ENCODE measurements around the gene JARID2. TPM values are rescaled to one million over a fixed set of nuclear protein-coding genes. Genes with fewer than 3 reads are reported as not detected.

The JARID2 gene
- total and polyA plus RNA-seq, 4 donors: 15.4 to 25.5 (median 23.1) TPM

DNA sequence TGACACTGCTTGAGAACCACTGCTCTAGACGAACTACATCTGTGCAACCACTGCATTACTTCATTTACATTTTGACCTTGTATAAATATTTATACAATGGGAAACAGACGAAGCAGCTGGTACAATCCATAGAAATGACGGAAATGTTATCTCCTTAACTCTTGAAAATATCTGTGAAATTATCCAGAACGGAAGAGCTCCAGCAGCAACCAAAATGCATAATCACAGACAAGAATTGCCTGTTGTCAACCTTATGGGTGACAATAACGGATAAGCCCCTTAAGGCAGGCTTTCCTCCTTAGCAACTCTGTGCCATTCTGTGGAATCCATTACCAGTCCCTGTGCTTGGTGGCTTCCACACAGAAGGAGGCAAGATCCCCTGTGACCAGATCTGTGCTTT is 301.5 kb downstream of the JARID2 start:
- H3K27ac ChIP-seq (ENCODE audit: low read depth, low read length): no peak overlapping the region
- H3K27me3 ChIP-seq (ENCODE audit: control insufficient read depth, insufficient read depth, low read length): no peaks in the 10 kb centered on the region
- H3K4me3 ChIP-seq (ENCODE audit: low read depth, low read length): no peak overlapping the region
- DNase-seq (ENCODE audit: low read depth in 4 of 6, low spot score in 6 of 6): peak in 1 of 6 donors; percentile 18
- no peaks in the 10 kb centered on the region for H3K36me3 ChIP-seq (ENCODE audit: control insufficient read depth, insufficient read depth, low read length)
- WGBS (ENCODE audit: insufficient coverage): 65% methylated on average over 2 of the region's 5 CpGs
- no peaks in the 10 kb centered on the region for H3K9me3 ChIP-seq (ENCODE audit: control insufficient read depth, insufficient read depth, low read length)
- H3K4me1 ChIP-seq (ENCODE audit: control insufficient read depth, insufficient read depth, low read length): peaks cover 13% of the 10 kb centered on the region

DNA sequence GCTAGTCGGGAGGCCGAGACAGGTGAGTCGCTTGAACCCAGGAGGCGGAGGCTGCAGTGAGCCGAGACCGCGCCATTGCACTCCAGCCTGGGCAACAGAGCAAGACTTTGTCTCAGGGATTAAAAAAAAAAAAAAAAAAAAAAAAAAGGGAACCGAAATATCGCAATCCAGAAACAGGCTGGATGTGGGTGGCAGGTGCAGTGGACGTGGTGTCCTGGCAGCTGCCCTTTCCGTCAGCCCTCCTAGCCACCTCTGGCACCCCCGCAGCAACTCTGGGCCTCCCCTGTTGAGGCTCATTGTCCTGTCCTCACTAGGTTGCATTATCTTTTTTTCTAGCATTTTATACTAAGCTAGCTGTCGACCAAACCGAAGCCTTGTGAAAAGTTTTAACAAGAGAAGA is 303.5 kb downstream of the JARID2 start:
- Histone ChIP-seq H3K4me3 (ENCODE audit: low read depth, low read length) (no peak overlapping the region), H3K27ac (ENCODE audit: low read depth, low read length) (no peak overlapping the region), H3K9me3 (ENCODE audit: control insufficient read depth, insufficient read depth, low read length) (no peaks in the 10 kb centered on the region), H3K27me3 (ENCODE audit: control insufficient read depth, insufficient read depth, low read length) (no peaks in the 10 kb centered on the region), H3K4me1 (ENCODE audit: control insufficient read depth, insufficient read depth, low read length) (peaks cover 13% of the 10 kb centered on the region), H3K36me3 (ENCODE audit: control insufficient read depth, insufficient read depth, low read length) (no peaks in the 10 kb centered on the region)
- no peak for DNase-seq (ENCODE audit: low read depth in 4 of 6, low spot score in 6 of 6)
- WGBS (ENCODE audit: insufficient coverage): 96% methylated on average over 5 of the region's 14 CpGs

DNA sequence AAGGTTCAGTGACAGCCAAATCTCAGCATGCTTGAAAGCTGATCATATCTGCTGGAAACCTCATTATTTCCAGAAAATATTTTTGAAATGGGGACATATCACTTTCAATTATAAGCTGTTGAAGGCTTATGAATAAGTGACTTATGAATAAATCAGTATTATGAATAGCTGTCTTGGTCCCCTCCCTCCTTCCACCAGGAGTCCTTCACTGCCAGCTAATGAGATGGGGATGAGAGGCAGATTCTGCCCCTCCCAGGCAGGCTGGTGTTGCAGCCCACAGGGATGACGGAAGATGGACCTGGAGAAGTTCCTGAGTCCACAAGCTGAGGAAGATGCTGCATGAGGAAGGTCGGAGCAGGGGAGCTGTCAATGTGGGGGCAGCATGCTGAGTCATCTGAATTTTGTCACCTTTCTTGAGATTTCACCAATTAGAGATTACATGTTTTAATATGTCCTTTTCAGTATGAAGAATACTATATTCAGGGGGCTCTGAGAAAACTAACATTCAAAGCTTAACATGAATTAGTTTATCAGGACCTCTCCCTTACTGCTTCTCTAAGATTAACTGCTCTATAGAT is 304.8 kb downstream of the JARID2 start:
- Histone ChIP-seq H3K27me3 (ENCODE audit: control insufficient read depth, insufficient read depth, low read length) (no peaks in the 10 kb centered on the region), H3K4me1 (ENCODE audit: control insufficient read depth, insufficient read depth, low read length) (peaks cover 13% of the 10 kb centered on the region), H3K9me3 (ENCODE audit: control insufficient read depth, insufficient read depth, low read length) (no peaks in the 10 kb centered on the region), H3K36me3 (ENCODE audit: control insufficient read depth, insufficient read depth, low read length) (no peaks in the 10 kb centered on the region), H3K27ac (ENCODE audit: low read depth, low read length) (no peak overlapping the region), H3K4me3 (ENCODE audit: low read depth, low read length) (no peak overlapping the region)
- 43% methylated on average over 2 of the region's 2 CpGs for WGBS (ENCODE audit: insufficient coverage)
- no peak for DNase-seq (ENCODE audit: low read depth in 4 of 6, low spot score in 6 of 6)

DNA sequence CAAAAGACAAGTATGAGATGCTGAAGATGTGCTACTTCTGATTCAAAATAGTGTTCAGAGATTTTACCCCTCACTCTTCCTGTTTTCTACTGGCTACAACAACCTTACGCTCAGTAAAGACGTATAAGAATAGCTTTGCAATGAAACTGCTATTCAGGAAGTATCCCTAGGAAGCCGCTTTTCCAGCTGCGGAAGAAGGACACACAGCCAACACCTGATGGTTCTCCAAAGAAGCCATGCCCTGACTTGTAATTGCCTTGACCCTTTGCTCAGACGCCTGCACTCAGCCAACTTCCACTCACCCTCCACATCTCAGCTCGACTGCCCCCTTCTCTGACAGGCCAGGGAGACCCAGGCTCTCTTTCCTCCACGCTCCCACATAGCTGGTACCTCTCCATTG is 305.4 kb downstream of the JARID2 start:
- peaks cover 13% of the 10 kb centered on the region for H3K4me1 ChIP-seq (ENCODE audit: control insufficient read depth, insufficient read depth, low read length)
- H3K36me3 ChIP-seq (ENCODE audit: control insufficient read depth, insufficient read depth, low read length): no peaks in the 10 kb centered on the region
- no peak overlapping the region for H3K27ac ChIP-seq (ENCODE audit: low read depth, low read length)
- no peaks in the 10 kb centered on the region for H3K9me3 ChIP-seq (ENCODE audit: control insufficient read depth, insufficient read depth, low read length)
- H3K27me3 ChIP-seq (ENCODE audit: control insufficient read depth, insufficient read depth, low read length): no peaks in the 10 kb centered on the region
- DNase-seq (ENCODE audit: low read depth in 4 of 6, low spot score in 6 of 6): no peak
- no peak overlapping the region for H3K4me3 ChIP-seq (ENCODE audit: low read depth, low read length)
- 73% methylated on average over 6 of the region's 7 CpGs for WGBS (ENCODE audit: insufficient coverage)

DNA sequence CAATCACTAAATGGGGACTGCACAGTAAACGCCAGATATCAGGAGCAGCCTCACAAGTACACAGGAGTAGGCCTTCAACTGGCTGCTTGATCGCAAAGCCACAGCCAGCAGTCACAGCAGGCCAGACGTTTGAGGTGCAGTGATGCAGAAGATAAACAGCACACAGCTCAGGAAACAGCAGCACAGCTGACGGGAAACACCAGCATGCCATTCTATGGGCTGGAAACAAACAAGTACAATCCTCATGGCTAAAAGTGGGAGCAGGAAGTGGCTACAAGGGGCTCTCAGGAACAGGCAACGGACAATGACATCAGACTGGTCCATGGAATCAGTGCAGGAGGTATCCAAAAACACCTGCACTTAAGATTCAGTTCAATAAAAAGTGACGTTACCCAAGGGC is 305.9 kb downstream of the JARID2 start:
- H3K4me1 ChIP-seq (ENCODE audit: control insufficient read depth, insufficient read depth, low read length): peaks cover 13% of the 10 kb centered on the region
- H3K4me3 ChIP-seq (ENCODE audit: low read depth, low read length): no peak overlapping the region
- no peaks in the 10 kb centered on the region for H3K9me3 ChIP-seq (ENCODE audit: control insufficient read depth, insufficient read depth, low read length)
- peak in 2 of 6 donors; percentile 29 to 73 for DNase-seq (ENCODE audit: low read depth in 4 of 6, low spot score in 6 of 6)
- H3K27ac ChIP-seq (ENCODE audit: low read depth, low read length): no peak overlapping the region
- 30% methylated on average over 6 of the region's 6 CpGs for WGBS (ENCODE audit: insufficient coverage)
- H3K36me3 ChIP-seq (ENCODE audit: control insufficient read depth, insufficient read depth, low read length): no peaks in the 10 kb centered on the region
- no peaks in the 10 kb centered on the region for H3K27me3 ChIP-seq (ENCODE audit: control insufficient read depth, insufficient read depth, low read length)

DNA sequence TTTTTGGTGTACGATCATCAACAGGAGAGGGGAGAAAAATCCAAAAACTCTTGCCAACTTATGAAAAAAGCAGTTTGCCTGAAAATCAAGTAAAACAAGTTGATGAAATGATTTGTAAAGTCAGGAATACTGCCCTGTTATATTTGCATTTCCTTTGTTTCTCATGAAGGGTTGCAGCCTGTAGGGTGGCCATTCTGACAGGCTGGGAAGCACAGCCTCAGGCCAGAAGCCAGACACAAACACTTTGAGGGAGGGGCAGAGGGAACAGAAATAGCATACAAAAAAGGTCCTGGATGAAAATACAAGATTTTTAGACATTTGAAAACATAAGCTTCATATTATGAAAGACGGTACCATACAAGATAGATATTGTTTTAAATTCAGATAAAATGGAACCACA is 307.2 kb downstream of the JARID2 start:
- H3K9me3 ChIP-seq (ENCODE audit: control insufficient read depth, insufficient read depth, low read length): no peaks in the 10 kb centered on the region
- no peak for DNase-seq (ENCODE audit: low read depth in 4 of 6, low spot score in 6 of 6)
- no peaks in the 10 kb centered on the region for H3K36me3 ChIP-seq (ENCODE audit: control insufficient read depth, insufficient read depth, low read length)
- no peak overlapping the region for H3K27ac ChIP-seq (ENCODE audit: low read depth, low read length)
- H3K27me3 ChIP-seq (ENCODE audit: control insufficient read depth, insufficient read depth, low read length): no peaks in the 10 kb centered on the region
- H3K4me1 ChIP-seq (ENCODE audit: control insufficient read depth, insufficient read depth, low read length): peaks cover 13% of the 10 kb centered on the region
- WGBS (ENCODE audit: insufficient coverage): no CpG with 5 or more reads among the region's 2 CpGs
- no peak overlapping the region for H3K4me3 ChIP-seq (ENCODE audit: low read depth, low read length)

DNA sequence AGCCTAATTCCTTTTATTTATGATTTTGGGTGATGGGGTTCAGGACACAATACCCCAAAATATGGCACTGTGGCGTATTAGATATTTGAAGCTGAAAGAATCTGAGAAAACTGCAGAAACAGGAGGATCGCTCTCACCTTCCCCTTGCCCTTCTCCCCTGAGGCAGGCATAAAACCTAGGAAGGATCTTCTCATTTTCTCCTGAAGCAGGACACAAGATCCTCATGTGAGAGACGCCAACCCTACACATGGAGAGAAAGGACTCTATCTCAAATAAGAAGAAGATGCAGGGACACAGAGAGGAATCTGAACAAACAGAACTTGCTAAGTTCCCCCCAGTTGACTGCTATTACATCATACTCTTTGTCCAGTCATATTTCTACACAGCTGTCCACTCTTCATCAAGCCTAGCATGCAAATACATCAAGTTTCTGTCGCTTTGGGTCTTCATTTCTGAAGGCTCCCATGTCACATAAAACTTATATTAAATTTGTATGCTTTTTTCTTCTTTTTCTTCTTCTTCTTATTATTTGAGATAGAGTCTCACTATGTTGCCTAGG is 307.9 kb downstream of the JARID2 start:
- Histone ChIP-seq H3K27me3 (ENCODE audit: control insufficient read depth, insufficient read depth, low read length) (no peaks in the 10 kb centered on the region), H3K27ac (ENCODE audit: low read depth, low read length) (no peak overlapping the region), H3K9me3 (ENCODE audit: control insufficient read depth, insufficient read depth, low read length) (no peaks in the 10 kb centered on the region), H3K36me3 (ENCODE audit: control insufficient read depth, insufficient read depth, low read length) (no peaks in the 10 kb centered on the region), H3K4me3 (ENCODE audit: low read depth, low read length) (no peak overlapping the region), H3K4me1 (ENCODE audit: control insufficient read depth, insufficient read depth, low read length) (peaks cover 13% of the 10 kb centered on the region)
- DNase-seq (ENCODE audit: low read depth in 4 of 6, low spot score in 6 of 6): no peak
- WGBS (ENCODE audit: insufficient coverage): 93% methylated on average over 2 of the region's 4 CpGs

DNA sequence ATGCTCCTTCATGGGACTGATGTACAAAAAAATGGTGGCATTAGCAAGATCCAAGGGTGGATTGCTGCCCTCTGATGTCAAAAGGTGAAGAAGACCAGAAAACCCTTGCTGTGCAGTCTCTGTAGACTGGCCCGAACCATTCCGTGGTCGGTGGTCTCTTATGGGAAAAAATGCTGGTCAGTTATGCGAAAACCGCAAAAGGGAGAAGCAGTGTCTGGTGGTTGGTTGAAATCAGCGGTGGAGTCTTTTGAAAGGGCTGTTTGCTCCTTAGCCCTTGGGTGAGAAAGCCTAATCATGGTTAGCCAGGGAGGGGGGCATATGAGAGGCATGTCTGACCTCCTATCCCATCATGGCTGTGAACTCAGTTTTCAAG is 308.8 kb downstream of the JARID2 start:
- Histone ChIP-seq H3K9me3 (ENCODE audit: control insufficient read depth, insufficient read depth, low read length) (no peaks in the 10 kb centered on the region), H3K27me3 (ENCODE audit: control insufficient read depth, insufficient read depth, low read length) (no peaks in the 10 kb centered on the region), H3K4me1 (ENCODE audit: control insufficient read depth, insufficient read depth, low read length) (peaks cover 9% of the 10 kb centered on the region), H3K4me3 (ENCODE audit: low read depth, low read length) (no peak overlapping the region), H3K27ac (ENCODE audit: low read depth, low read length) (no peak overlapping the region), H3K36me3 (ENCODE audit: control insufficient read depth, insufficient read depth, low read length) (no peaks in the 10 kb centered on the region)
- no peak for DNase-seq (ENCODE audit: low read depth in 4 of 6, low spot score in 6 of 6)
- 96% methylated on average over 6 of the region's 6 CpGs for WGBS (ENCODE audit: insufficient coverage)

DNA sequence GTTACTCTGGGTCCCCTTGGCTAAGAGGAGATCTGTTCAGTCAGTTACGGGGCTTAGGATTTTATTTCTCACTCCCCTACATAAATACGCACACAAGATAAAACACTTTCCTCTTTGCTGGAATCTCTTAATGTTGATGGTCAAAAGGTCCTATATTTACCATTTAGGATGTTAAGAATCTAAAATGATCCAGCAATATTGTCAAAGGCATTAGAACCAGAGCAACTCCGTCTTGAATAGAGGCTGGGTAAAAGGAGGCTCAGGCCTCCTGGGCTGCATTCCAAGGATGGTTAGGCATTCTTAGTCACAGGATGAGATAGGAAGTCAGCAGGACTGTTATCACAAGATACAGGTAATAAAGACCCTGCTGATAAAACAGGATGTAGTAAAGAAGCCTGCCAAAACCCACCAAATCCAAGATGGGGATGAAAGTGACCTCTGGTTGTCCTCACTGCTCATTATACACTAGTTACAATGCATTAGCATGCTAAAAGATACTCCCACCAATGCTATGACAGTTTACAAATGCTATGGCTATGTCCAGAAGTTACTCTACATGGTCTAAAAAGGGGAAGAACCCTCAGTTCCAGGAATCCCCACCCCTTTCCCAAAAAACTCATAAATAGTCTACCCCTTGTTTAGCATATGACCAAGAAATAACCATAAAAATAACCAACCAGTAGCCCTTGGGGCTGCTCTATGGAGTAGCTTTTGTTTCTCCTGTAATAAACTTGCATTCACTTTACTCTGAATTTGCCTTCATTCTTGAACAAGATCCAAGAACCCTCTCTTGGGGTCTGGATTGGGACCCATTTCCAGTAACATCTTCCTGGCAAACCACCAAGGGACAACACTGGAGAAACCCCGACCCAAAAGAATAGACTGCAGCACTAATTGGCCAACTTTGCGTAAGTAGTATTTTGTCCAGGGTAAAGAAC is 309.5 kb downstream of the JARID2 start:
- Histone ChIP-seq H3K27me3 (ENCODE audit: control insufficient read depth, insufficient read depth, low read length) (no peaks in the 10 kb centered on the region), H3K27ac (ENCODE audit: low read depth, low read length) (no peak overlapping the region), H3K36me3 (ENCODE audit: control insufficient read depth, insufficient read depth, low read length) (no peaks in the 10 kb centered on the region), H3K4me1 (ENCODE audit: control insufficient read depth, insufficient read depth, low read length) (peaks cover 7% of the 10 kb centered on the region), H3K9me3 (ENCODE audit: control insufficient read depth, insufficient read depth, low read length) (no peaks in the 10 kb centered on the region), H3K4me3 (ENCODE audit: low read depth, low read length) (no peak overlapping the region)
- DNase-seq (ENCODE audit: low read depth in 4 of 6, low spot score in 6 of 6): peak in 1 of 6 donors; percentile 13
- 62% methylated on average over 2 of the region's 5 CpGs for WGBS (ENCODE audit: insufficient coverage)
